ENCODE data around the gene TMEM175.

DNA sequence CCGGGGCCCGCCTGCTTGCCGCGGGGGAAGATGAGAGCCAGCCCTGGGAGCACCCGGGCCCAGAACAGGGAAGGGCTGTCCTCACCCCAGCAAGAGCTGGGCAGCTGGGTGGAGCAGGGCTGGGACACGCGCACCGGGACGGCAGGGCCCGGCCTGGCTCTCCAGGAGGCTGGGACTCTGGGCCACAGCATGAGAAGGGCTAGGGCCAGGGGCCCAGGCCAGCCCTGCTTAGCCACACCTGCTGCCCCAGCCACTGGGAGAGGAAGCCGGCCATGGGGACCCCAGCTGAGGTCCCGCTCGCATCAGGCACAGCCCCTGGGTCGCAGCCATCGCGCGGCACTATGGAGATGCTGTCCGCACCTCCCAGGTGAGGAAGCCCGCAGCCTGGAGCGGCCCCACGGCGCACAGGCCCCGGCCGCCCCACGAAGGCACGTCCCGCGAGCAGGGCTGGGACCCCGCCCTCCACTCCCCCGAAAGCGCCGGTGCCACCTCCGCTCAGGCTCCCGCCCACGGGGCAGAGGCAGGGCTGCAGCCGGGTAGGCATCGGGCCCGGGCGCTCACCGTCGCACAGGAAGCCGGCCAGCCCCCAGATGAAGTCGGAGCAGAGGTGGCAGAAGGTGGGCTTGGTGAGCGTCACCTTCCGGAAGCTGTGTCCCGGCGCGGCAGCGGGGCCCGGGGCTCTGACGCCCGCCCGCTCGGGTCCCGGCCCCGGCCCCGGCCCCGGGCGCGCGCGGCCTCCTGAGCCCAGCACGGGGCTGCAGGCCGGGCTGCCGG lies 40.6 kb downstream of the TMEM175 start:
- TF ChIP-seq CTCF (conservative IDR thresholded peaks at IDR 0.05) (no peak), EZH2 (IDR thresholded peaks at IDR 0.05; ENCODE audit: low read depth) (no peak)
